GM04503 (cell line): ENCODE data around the gene SYNPO2.
"Not testable (repeated sequence)": the region's sequence is repeated elsewhere in the genome, so short reads cannot be mapped to it uniquely, and the experiment has no call there.

Experiments used
- DNase-seq: peaks from one replicate; pipeline ENCODE4 v3.0.0-alpha.2; 2012; ENCODE audit warnings: low read depth

Gene SYNPO2

DNA sequence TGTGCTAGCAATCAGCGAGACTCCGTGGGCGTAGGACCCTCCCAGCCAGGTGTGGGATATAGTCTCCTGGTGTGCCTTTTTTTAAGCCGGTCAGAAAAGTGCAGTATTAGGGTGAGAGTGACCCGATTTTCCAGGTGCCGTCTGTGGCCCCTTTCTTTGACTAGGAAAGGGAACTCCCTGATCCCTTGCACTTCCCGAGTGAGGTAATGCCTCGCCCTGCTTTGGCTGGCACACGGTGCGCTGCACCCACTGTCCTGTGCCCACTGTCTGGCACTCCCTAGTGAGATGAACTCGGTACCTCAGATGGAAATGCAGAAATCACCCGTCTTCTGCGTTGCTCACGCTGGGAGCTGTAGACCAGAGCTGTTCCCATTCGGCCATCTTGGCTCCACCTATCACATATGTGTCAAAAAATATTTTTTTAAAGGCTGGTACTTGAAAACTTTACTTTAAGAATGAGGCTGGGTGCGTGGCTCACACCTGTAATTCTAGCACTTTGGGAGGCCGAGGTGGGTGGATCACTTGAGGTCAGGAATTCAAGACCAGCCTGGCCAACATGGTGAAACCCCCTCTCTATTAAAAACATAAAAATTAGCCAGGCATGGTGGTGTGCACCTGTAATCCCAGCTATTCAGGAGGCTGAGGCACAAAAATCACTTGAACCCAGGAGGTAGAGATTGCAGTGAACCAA is 179.2 kb downstream of the SYNPO2 start:
- not testable (repeated sequence) for DNase-seq

- peak; percentile 9 for DNase-seq
Measured at GRCh38 chr4:119068529-119068962, 179.9 kb downstream of the SYNPO2 start.

DNA sequence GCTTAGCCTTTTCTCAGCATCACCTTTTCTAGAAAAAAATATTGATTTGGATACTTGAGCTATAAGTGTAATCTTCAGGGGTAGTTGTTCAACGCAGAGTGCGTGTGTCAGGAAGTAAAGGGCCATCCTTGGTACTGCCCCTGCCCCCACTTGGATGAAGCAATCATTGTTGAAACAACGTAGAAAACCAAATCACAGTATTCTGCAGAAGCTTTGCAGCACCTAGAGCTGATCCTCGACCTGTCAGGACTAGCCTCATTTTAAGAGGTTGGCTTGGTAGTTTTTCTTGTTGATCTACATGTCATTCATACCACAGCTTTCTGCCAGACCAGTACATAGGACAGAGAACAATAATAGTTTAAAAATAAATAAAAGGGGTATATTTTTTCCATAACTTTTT is 181.6 kb downstream of the SYNPO2 start:
- no peak for DNase-seq

DNA sequence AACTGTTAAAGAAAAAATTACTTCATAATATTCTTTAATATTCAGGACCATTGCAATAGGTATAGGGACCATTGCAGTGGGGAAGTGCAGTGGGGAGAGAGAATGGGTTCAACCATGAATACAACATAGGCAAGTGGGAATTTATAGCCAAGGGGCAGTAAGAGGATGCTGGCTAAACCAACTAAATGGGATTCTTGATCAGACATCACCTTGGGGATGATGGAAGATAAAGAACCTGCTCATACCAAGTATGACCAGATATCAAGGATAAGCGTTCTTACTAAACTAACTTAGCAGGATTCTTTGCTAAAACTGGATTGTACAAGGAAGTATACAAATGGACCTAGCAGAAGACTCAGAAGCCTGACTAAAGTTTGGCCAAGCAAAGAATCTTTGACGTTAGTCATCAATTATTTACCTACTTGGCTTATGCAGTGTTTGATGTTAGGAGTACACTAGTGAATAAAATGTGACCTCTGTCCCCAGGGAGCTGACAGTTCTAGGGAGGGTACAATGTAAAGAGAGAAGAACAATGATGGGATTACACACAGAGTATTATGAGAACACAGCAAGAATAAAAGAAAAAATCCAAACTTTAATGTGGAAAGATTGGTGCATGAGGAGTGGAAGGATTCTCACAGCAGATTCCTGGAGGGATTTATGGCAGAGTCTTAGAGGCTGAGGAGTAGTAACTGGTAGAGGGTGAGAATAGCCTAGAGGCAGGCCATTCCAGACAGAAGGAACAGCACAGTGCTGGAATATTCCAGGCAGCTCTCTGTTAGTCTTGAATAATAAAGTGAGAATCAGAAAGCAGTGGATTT is 192.3 kb downstream of the SYNPO2 start:
- no peak for DNase-seq

- DNase-seq: no peak
Measured at GRCh38 chr4:119081542-119081859, 192.8 kb downstream of the SYNPO2 start.

DNA sequence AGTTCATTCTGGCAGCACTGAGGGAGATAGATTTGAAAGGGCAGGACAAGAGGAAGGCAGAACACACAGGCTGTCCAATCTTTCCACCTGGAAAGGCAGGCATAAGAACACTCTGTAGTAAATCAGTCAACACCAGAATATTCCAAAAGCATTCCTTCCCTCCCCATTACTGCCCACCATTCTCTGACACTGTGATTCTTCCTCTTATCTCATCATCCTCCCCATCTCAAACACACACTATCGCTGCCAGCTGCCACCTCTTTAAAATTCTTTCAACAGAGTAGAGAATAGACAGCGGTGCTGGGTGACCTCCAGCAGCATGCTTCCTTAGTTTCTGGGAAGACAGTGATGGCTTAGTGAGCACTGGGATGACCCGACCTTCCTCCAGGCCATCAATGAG is 193.3 kb downstream of the SYNPO2 start:
- no peak for DNase-seq

DNA sequence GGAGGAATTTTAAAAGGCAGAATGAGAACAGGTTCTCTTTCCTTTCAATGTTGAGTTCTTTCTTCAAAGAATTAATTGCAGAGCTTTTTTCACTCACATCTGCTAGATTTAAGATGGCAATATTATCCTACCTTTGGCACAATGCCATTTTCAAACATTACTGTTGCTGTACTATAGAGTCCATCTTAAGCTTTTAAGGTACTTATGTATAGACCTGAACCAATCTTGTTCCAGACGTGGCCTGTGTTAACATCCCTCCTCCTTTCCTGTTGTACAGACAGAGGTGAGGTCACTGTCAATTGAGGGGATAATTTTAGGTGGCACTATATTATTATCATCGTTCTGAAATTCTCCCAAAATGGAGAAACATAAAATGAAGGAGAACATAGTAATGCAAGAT is 194.0 kb downstream of the SYNPO2 start:
- DNase-seq: no peak

GRCh38 chr4:119084513-119084912 is 195.9 kb downstream of the SYNPO2 start:
- DNase-seq: no peak

GRCh38 chr4:119087121-119087520 is 198.5 kb downstream of the SYNPO2 start:
- DNase-seq: no peak

GRCh38 chr4:119087656-119088055 is 199.0 kb downstream of the SYNPO2 start:
- no peak for DNase-seq

- DNase-seq: no peak
Measured at GRCh38 chr4:119093042-119093827, 204.6 kb downstream of the SYNPO2 start.

DNA sequence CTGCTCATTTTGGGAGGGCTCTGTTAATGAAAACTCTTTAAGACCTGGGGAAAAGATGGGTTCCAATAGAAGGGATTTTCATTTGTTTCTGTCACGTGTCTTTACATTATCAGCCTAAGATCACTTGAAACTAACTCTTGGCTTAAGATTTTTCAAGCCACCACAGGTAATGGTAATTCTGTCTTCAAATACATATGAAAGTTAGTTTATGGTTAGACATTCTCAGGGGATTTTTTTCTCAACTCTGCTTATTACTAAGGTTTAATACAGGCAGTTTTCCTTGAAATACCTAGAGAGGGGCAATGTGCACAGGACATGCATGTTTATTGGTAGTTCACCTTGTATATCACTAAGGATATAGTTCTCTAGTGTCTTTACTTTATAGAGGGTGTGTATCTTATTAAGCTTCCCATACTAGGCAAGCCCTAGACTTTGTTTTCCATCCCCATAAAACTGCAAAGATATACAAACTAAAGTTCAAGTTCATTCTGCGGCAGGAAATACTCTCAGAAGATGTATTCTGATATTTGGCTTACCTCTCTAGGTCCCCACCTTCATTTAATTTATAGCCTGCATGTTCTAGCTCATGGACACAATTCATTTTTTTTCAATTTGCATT is 208.7 kb downstream of the SYNPO2 start:
- DNase-seq: no peak

DNA sequence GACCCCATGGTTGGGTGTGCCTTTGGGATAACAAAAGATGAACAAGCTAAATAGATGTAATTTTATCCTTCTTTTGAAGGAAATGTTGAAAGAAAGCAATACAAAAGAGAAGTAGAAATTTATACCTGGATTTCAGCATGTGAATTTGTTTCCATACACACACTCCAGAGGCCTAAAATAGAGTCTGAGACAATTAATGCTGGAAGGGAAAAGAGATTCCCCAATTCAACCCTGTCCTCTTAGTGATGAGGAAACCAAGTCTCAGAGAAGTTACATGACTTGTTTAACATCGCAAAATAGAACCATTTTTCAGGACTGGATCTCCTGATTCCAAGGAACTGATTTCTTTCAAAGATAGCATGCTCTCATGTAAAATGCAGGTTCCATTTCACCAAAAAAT is 209.7 kb downstream of the SYNPO2 start:
- no peak for DNase-seq

DNA sequence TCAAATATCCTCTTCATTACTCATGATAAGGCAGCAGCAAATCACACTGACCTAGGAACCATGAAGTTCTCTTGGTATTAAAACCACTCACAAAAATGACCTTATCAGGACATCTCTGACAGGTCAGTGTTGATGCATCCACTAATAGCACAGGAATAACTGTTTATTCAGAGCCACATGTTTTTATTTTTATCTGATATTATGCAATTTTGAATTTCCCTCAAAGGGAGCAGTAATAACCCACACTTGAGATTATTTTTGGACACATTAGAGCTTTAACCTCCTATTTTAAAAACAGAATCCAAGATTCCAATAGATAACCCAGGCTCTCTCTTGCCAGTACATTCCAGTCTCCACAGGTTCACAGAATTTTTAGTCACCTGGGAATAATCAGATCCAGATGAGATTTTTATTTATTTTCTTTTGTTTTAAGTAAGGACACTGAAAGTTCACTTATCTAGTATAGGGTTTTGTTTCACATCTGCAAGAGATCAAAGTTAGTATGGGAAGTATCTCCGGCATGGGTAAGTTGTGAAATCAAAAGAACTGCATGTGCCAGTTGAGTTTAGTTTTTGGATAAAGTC is 210.7 kb downstream of the SYNPO2 start:
- peak; percentile 64 for DNase-seq

GRCh38 chr4:119100655-119101054 is 212.0 kb downstream of the SYNPO2 start:
- DNase-seq: no peak

DNA sequence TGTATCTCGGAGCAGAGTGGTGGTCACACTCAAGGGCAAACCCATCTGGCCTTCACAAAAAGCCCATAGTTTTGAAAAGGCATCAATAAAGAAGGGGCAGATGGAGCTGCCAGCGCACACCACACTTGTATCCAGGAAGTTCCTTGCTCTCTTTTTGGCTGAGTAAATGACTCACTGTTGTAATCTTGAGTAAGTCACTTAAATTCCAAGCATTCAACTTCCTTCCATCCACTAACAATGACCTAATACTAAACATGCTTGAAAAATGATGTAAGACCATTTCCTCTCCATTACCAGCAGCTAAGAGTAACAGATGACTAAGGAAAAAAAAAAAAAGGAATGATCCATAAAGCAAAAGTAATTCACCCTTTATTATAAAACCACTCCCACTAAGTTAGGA is 214.6 kb downstream of the SYNPO2 start:
- peak; percentile 98 for DNase-seq

GRCh38 chr4:119104644-119105273 is 216.1 kb downstream of the SYNPO2 start:
- DNase-seq: no peak

DNA sequence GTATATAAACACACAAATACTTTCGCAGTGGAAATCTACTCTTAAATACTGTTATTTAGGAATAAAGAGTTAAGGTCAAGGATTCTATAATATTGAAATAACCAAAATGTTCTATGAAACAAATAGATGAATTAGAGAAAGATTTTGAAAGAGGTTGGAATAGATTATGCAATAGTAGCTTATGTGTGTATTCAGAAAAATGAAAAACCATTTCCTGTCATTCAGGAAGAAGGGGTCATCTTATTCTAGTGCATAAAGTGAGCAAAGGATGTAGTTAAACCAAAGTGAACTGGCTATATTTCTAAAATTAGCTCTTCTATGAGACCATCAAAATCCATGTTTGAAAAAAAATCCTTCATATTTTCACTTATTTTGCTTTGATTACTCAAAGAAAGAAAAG is 217.0 kb downstream of the SYNPO2 start:
- no peak for DNase-seq

DNA sequence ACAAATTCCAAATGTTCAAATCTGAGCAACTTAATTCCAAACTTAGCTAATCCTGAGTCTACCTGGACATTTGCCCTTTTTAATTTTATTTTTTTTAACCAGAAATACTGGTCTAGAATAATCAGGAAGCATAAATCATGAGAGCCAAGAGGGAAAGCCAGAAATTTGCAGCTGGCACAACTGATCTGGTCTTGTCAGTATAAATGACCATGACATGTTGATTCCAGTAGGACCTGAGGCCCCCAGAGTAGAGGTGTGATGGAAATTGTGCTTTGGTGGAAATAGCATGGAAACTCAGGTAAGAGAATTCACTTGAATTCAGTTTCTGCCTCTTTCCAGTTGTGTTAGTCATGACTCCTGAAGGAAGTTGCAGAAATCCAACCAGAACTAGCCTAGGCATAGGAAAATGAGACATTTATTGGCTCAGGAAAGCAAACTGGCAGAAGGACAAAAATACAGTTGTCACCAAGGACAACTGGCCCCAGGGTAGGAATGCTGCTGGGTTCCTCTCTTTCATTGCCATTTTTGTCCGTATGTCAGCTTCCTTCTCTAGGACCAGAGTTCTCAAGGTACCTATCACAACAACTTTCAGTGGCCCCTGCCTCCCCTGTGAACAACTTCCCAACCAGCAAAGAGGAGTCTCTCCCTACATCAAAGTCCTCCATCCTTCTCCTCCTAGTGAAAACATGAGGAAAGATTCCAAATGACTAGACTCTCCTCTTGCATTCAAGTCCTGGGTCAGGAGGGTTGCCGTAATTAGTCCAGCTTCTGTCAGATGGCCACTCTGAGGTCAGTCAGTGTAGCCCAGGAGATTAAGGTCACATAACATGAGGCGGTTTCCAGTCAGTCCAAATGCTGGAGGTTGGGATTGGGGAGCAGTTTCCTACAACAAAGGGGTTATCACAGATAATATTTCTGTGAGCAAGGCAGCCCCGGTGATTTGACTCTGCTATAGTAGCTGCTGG is 217.7 kb downstream of the SYNPO2 start:
- DNase-seq: peak; percentile 44

DNA sequence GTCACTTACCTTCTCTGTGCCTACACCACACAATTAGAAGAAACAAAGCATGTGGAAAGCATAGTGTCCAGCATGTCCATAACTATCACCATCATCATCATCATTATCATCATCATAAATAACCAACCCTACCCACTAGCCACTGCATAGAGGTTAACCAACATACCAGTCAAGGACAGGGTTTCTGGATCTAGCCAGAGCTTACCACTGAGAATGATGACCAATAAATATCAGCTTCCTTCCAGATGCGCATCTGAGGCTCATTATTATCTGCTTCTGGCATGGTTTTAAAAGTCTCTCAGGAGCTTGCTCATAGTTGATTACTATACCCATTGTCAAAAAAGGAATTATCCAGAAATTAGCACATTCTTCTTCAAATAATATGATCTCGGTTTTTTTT is 221.5 kb downstream of the SYNPO2 start:
- peak; percentile 57 for DNase-seq
